GM12892 (cell line): ENCODE results near the gene USP34.

Experiments used
- POLR2A ChIP-seq: IDR thresholded peaks from 2 replicates; pipeline ENCODE4 v1.6.1; 2011; ENCODE audit warnings: low read depth, low read length, control low read depth
- POLR2AphosphoS5 ChIP-seq: IDR thresholded peaks from 2 replicates; pipeline ENCODE4 v1.6.1; 2011; ENCODE audit warnings: low read depth, low read length, control low read depth
- TAF1 ChIP-seq: IDR thresholded peaks from 2 replicates; pipeline ENCODE4 v1.6.1; 2011; ENCODE audit warnings: low read depth, mild to moderate bottlenecking, control low read depth, low read length, borderline replicate concordance

- TF ChIP-seq POLR2A (no peak), POLR2AphosphoS5 (no peak), TAF1 (no peak)
Measured at GRCh38 chr2:61361068-61361467, 109.8 kb downstream of the USP34 start.
